ENCODE data around the gene ZIC1.

DNA sequence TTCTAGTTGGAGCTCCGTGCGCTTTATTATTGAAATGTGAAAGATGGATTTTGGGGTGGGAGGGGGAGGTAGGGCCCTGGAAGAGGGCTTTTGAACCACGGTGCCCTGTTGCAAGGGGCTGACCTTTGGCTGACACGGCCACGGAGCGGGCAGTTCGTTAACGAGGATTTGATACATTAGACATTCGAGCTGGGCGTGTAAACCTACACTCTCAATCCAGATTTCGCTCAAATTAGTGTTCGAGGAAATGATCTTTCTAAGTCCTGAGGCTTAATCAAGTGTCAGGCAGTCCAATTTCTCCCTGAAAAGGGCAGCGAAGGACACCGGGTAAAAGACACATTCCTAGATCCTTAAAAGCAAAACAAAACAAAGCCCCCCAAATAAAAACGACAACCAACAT is 13.0 kb downstream of the ZIC1 start:
- TF ChIP-seq RCOR1 (IDR thresholded peaks at IDR 0.05; ENCODE audit: insufficient replicate concordance, low read length), result no peak
- TF ChIP-seq, protein P1, sequence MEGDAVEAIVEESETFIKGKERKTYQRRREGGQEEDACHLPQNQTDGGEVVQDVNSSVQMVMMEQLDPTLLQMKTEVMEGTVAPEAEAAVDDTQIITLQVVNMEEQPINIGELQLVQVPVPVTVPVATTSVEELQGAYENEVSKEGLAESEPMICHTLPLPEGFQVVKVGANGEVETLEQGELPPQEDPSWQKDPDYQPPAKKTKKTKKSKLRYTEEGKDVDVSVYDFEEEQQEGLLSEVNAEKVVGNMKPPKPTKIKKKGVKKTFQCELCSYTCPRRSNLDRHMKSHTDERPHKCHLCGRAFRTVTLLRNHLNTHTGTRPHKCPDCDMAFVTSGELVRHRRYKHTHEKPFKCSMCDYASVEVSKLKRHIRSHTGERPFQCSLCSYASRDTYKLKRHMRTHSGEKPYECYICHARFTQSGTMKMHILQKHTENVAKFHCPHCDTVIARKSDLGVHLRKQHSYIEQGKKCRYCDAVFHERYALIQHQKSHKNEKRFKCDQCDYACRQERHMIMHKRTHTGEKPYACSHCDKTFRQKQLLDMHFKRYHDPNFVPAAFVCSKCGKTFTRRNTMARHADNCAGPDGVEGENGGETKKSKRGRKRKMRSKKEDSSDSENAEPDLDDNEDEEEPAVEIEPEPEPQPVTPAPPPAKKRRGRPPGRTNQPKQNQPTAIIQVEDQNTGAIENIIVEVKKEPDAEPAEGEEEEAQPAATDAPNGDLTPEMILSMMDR (conservative IDR thresholded peaks at IDR 0.05; ENCODE audit: low read depth, low read length), result no peak
- no peak for TF ChIP-seq RFX5 (IDR thresholded peaks at IDR 0.05; ENCODE audit: low read depth, low read length)
- no peak for TF ChIP-seq MXI1 (IDR thresholded peaks at IDR 0.05; ENCODE audit: borderline replicate concordance, low read depth, low read length)
- no peak for TF ChIP-seq FOS (IDR thresholded peaks at IDR 0.05; ENCODE audit: low read depth, low read length)
- no peak for TF ChIP-seq POLR2A (IDR thresholded peaks at IDR 0.05; ENCODE audit: low read depth, low read length)
- TF ChIP-seq, protein P2, sequence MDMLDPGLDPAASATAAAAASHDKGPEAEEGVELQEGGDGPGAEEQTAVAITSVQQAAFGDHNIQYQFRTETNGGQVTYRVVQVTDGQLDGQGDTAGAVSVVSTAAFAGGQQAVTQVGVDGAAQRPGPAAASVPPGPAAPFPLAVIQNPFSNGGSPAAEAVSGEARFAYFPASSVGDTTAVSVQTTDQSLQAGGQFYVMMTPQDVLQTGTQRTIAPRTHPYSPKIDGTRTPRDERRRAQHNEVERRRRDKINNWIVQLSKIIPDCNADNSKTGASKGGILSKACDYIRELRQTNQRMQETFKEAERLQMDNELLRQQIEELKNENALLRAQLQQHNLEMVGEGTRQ (IDR thresholded peaks at IDR 0.05; ENCODE audit: low read depth, low read length), result no peak
- TF ChIP-seq MAFK (IDR thresholded peaks at IDR 0.05; ENCODE audit: low read depth, low read length), result no peak
- no peak for TF ChIP-seq CEBPB (IDR thresholded peaks at IDR 0.05; ENCODE audit: low read depth, low read length)
- no peak for TF ChIP-seq SMC3 (IDR thresholded peaks at IDR 0.05; ENCODE audit: low read depth, low read length)
- TF ChIP-seq, protein P3, sequence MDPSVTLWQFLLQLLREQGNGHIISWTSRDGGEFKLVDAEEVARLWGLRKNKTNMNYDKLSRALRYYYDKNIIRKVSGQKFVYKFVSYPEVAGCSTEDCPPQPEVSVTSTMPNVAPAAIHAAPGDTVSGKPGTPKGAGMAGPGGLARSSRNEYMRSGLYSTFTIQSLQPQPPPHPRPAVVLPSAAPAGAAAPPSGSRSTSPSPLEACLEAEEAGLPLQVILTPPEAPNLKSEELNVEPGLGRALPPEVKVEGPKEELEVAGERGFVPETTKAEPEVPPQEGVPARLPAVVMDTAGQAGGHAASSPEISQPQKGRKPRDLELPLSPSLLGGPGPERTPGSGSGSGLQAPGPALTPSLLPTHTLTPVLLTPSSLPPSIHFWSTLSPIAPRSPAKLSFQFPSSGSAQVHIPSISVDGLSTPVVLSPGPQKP (IDR thresholded peaks at IDR 0.05; ENCODE audit: borderline replicate concordance, low read depth, low read length), result no peak
- TF ChIP-seq RAD21 (IDR thresholded peaks at IDR 0.05; ENCODE audit: low read length), result no peak
- TF ChIP-seq CHD1 (IDR thresholded peaks at IDR 0.05; ENCODE audit: low read depth, low read length), result no peak
- no peak for TF ChIP-seq NFE2L2 (IDR thresholded peaks at IDR 0.05; ENCODE audit: low read depth, low read length)

All from IMR-90 (cell line).